HG03196 (cell line): Measurements from ENCODE around the gene SGK1.
"Not testable (repeated sequence)": the region's sequence is repeated elsewhere in the genome, so short reads cannot be mapped to it uniquely, and the experiment has no call there.

Experiments
- ATAC-seq: cut with Tn5 transposase; IDR thresholded peaks from one replicate; pipeline ENCODE4 v1.9.1; 2021; ENCODE audit not compliant: unreplicated experiment

Gene SGK1

GRCh38 chr6:134307870-134308269 lies 10.0 kb downstream of the SGK1 start:
- no peak for ATAC-seq

GRCh38 chr6:134307075-134307474 lies 10.8 kb downstream of the SGK1 start:
- no peak for ATAC-seq

GRCh38 chr6:134304381-134304780 lies 13.5 kb downstream of the SGK1 start:
- ATAC-seq: not testable (repeated sequence)

- ATAC-seq: no peak
Measured at GRCh38 chr6:134303891-134304290, 14.0 kb downstream of the SGK1 start.

- ATAC-seq: no peak
Measured at GRCh38 chr6:134299236-134299635, 18.7 kb downstream of the SGK1 start.

- no peak for ATAC-seq
Measured at GRCh38 chr6:134296762-134297161, 21.1 kb downstream of the SGK1 start.

GRCh38 chr6:134295953-134296553 lies 21.9 kb downstream of the SGK1 start:
- no peak for ATAC-seq

- no peak for ATAC-seq
Measured at GRCh38 chr6:134293659-134294161, 24.2 kb downstream of the SGK1 start.

GRCh38 chr6:134291156-134291555 lies 26.8 kb downstream of the SGK1 start:
- no peak for ATAC-seq

GRCh38 chr6:134289204-134289575 lies 28.7 kb downstream of the SGK1 start:
- no peak for ATAC-seq

GRCh38 chr6:134288538-134289203 lies 29.2 kb downstream of the SGK1 start:
- no peak for ATAC-seq

GRCh38 chr6:134287859-134288537 lies 29.9 kb downstream of the SGK1 start:
- peak; percentile 35 for ATAC-seq

- no peak for ATAC-seq
Measured at GRCh38 chr6:134282816-134283215, 35.1 kb downstream of the SGK1 start.

GRCh38 chr6:134281388-134281787 lies 36.5 kb downstream of the SGK1 start:
- no peak for ATAC-seq

GRCh38 chr6:134278000-134278399 lies 39.9 kb downstream of the SGK1 start:
- no peak for ATAC-seq

GRCh38 chr6:134276891-134277377 lies 41.0 kb downstream of the SGK1 start:
- not testable (repeated sequence) for ATAC-seq

GRCh38 chr6:134272374-134272773 lies 45.5 kb downstream of the SGK1 start:
- ATAC-seq: no peak

GRCh38 chr6:134267917-134268361 lies 50.0 kb downstream of the SGK1 start:
- no peak for ATAC-seq

- ATAC-seq: no peak
Measured at GRCh38 chr6:134266776-134267175, 51.1 kb downstream of the SGK1 start.

- ATAC-seq: no peak
Measured at GRCh38 chr6:134261766-134262165, 56.1 kb downstream of the SGK1 start.

GRCh38 chr6:134258849-134259306 lies 59.0 kb downstream of the SGK1 start:
- no peak for ATAC-seq

- ATAC-seq: no peak
Measured at GRCh38 chr6:134257516-134257915, 60.4 kb downstream of the SGK1 start.
